Gastrocnemius medialis (tissue), 4 donors: ENCODE measurements around the gene RGSL1. TPM values are rescaled to one million over a fixed set of nuclear protein-coding genes. Genes with fewer than 3 reads are reported as not detected.

Experiments used
- ATAC-seq, 2 donors: fragments of 150-250 bp; one replicate each; pipeline ENCODE4 v1.9.1; 2016
- DNase-seq, 2 donors: peaks; one replicate each; pipeline ENCODE4 v3.0.0-alpha.2; 2019
- H3K27ac ChIP-seq, 4 donors: fragments of 200-600 bp; sonication (generic); 1 replicate in 1 of 4; 2 replicates in 3 of 4; pipeline ENCODE4 v1.5.1; 2016 to 2018; ENCODE audit warnings: mild to moderate bottlenecking in 2 of 4, moderate library complexity in 1 of 4
- H3K27me3 ChIP-seq, 3 donors: fragments of 200-600 bp; sonication (generic) in 2 of 3; 1 replicate in 1 of 3; 2 replicates in 2 of 3; pipeline versions ENCODE4 v1.5.1 to v1.6.0; 2016 to 2019; ENCODE audit warnings: mild to moderate bottlenecking in 1 of 3, moderate library complexity in 1 of 3
- H3K36me3 ChIP-seq, 2 donors: fragments of 200-600 bp; sonication (generic) in 1 of 2; one replicate each; pipeline ENCODE4 v1.5.1; 2017 to 2018
- H3K4me1 ChIP-seq, 2 donors: fragments of 200-600 bp; sonication (generic) in 1 of 2; one replicate each; pipeline ENCODE4 v1.5.1; 2016 to 2017; ENCODE audit warnings: mild to moderate bottlenecking in 2 of 2
- H3K4me3 ChIP-seq, 4 donors: fragments of 200-600 bp; sonication (generic) in 3 of 4; 1 replicate in 1 of 4; 2 replicates in 3 of 4; pipeline ENCODE4 v1.5.1; 2016 to 2019; ENCODE audit warnings: mild to moderate bottlenecking in 2 of 4
- H3K9me3 ChIP-seq, 3 donors: fragments of 200-600 bp; sonication (generic) in 2 of 3; 1 replicate in 1 of 3; 2 replicates in 2 of 3; pipeline ENCODE4 v1.5.1; 2016 to 2019
- CTCF ChIP-seq, 5 experiments: fragments of 450-650 bp in 3 of 5; fragments of 200-600 bp in 2 of 5; sonication (generic) in 2 of 5; IDR thresholded peaks in 4 of 5; conservative IDR thresholded peaks in 1 of 5; 1 replicate in 4 of 5; 2 replicates in 1 of 5; pipeline ENCODE4 v1.5.1; 2016 to 2019; ENCODE audit warnings: antibody characterized with exemption in 5 of 5, mild to moderate bottlenecking in 3 of 5, moderate library complexity in 3 of 5
- POLR2A ChIP-seq, 2 donors: fragments of 450-650 bp; IDR thresholded peaks; one replicate each; pipeline ENCODE4 v1.6.1; 2017; ENCODE audit warnings: antibody characterized with exemption in 2 of 2, mild to moderate bottlenecking in 2 of 2, moderate library complexity in 2 of 2
- in situ Hi-C, 4 donors: fragments of 200-750 bp; cut with MboI; loops; one replicate each; pipeline versions ENCODE4 v1.15.0 to v1.8.0; 2017; ENCODE audit warnings: low sequenced_read_pairs in 4 of 4
- intact Hi-C: fragments of 100-400 bp; cut with DNase I; formaldehyde crosslinking; loops from one replicate; pipeline ENCODE4 v1.15.1; 2023; ENCODE audit warnings: low total_unique reads
- total RNA-seq, 4 donors: library from RNA; depleted of rRNA; stranded (reverse); fragments of >200 nt; gene quantifications; one replicate each; pipeline versions ENCODE4 v1.1.0 to v1.2.3, GENCODE V29; 2016

RGSL1 gene
- total RNA-seq, 4 donors from 2014 or later = not detected

- ATAC-seq (no peak), DNase-seq (no peak)
- in situ Hi-C loops (no loop called here), intact Hi-C loops (no loop called here)
- no peaks in the 10 kb centered on the region for H3K9me3 ChIP-seq
- TF ChIP-seq POLR2A (IDR thresholded peaks at IDR 0.05) (no peak), CTCF (IDR thresholded peaks at IDR 0.05 in 4 of 5, conservative IDR thresholded peaks at IDR 0.05 in 1 of 5) (no peak)
- no peak overlapping the region for H3K4me3 ChIP-seq
- H3K4me1 ChIP-seq = no peaks in the 10 kb centered on the region
- peaks cover 0 to 14% of the 10 kb centered on the region in 2 donors for H3K36me3 ChIP-seq
- no peaks in the 10 kb centered on the region for H3K27me3 ChIP-seq
- H3K27ac ChIP-seq = no peak overlapping the region
Observed at GRCh38 chr1:182574156-182574555, 124.2 kb downstream of the RGSL1 start.

- DNase-seq = no peak
- intact Hi-C loops = no loop called here
- Histone ChIP-seq H3K9me3 (no peaks in the 10 kb centered on the region), H3K4me1 (no peaks in the 10 kb centered on the region), H3K4me3 (no peak overlapping the region), H3K36me3 (peaks cover 0 to 18% of the 10 kb centered on the region in 2 donors), H3K27ac (no peak overlapping the region), H3K27me3 (no peaks in the 10 kb centered on the region)
- TF ChIP-seq CTCF (IDR thresholded peaks at IDR 0.05 in 4 of 5, conservative IDR thresholded peaks at IDR 0.05 in 1 of 5) (no peak), POLR2A (IDR thresholded peaks at IDR 0.05) (no peak)
- peak; percentile 52 to 84 for ATAC-seq
- in situ Hi-C loops = loop anchor here in 1 of 4 donors (25.0 kb wide), 1 partner anchor 488 kb away; no protein-coding TSS in a partner anchor
Observed at GRCh38 chr1:182575540-182576149, 125.7 kb downstream of the RGSL1 start.

- no peak for DNase-seq
- intact Hi-C loops = no loop called here
- H3K27ac ChIP-seq = no peak overlapping the region
- H3K9me3 ChIP-seq = no peaks in the 10 kb centered on the region
- no peak overlapping the region for H3K4me3 ChIP-seq
- H3K4me1 ChIP-seq = no peaks in the 10 kb centered on the region
- ATAC-seq = no peak
- TF ChIP-seq POLR2A (IDR thresholded peaks at IDR 0.05) (no peak), CTCF (IDR thresholded peaks at IDR 0.05 in 4 of 5, conservative IDR thresholded peaks at IDR 0.05 in 1 of 5) (no peak)
- H3K36me3 ChIP-seq = peaks cover 0 to 23% of the 10 kb centered on the region in 2 donors
- in situ Hi-C loops = loop anchor here in 2 of 4 donors (10.0 to 25.0 kb wide), 2 partner anchors 493 to 496 kb away; no protein-coding TSS in a partner anchor
- H3K27me3 ChIP-seq = no peaks in the 10 kb centered on the region
Observed at GRCh38 chr1:182580736-182581135, 130.8 kb downstream of the RGSL1 start.

- H3K27ac ChIP-seq = no peak overlapping the region
- H3K36me3 ChIP-seq = peaks cover 0 to 4% of the 10 kb centered on the region in 2 donors
- no peak for TF ChIP-seq POLR2A (IDR thresholded peaks at IDR 0.05)
- TF ChIP-seq CTCF (IDR thresholded peaks at IDR 0.05 in 4 of 5, conservative IDR thresholded peaks at IDR 0.05 in 1 of 5) = no peak
- no peaks in the 10 kb centered on the region for H3K9me3 ChIP-seq
- no peaks in the 10 kb centered on the region for H3K4me1 ChIP-seq
- no peak for DNase-seq
- no peak for ATAC-seq
- intact Hi-C loops (no loop called here), in situ Hi-C loops (loop anchor here in 2 of 4 donors (10.0 to 25.0 kb wide), 2 partner anchors 497 to 500 kb away; no protein-coding TSS in a partner anchor)
- H3K27me3 ChIP-seq = no peaks in the 10 kb centered on the region
- no peak overlapping the region for H3K4me3 ChIP-seq
Observed at GRCh38 chr1:182584746-182585145, 134.8 kb downstream of the RGSL1 start.
